Measurements from ENCODE around the gene FHL2. TPM values are rescaled to one million over a fixed set of nuclear protein-coding genes. Genes with fewer than 3 reads are reported as not detected.
"Not testable (repeated sequence)": the region's sequence is repeated elsewhere in the genome, so short reads cannot be mapped to it uniquely, and the experiment has no call there.

Gene FHL2
- total RNA-seq, 1 experiment from 2014 or later, result 36.5 TPM

DNA sequence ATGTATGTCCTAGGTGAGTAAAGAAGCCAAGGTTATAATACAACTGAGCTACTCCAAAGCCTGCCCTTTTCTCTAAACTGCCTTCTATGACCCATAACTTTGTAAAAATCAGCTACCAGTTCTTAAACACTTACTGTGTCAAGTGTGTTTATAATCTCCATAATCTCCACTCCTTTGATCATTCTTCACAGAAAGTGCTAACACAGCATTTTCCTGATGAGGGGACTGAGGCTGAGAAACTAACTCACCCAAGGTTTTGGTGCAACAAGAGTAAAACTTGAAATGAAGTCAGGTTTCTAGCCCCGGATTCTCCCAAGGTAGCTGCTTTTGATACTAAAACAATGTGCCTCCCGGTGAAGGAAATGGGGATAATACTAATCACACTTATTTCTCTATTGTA, 63.4 kb downstream of the FHL2 start:
- no peak for DNase-seq (ENCODE audit: low read depth, low spot score)
- in situ Hi-C loops (cut with HindIII; ENCODE audit: low pct_unique_long_range_greater_than_20kb, low sequenced_read_pairs), result no loop called here

DNA sequence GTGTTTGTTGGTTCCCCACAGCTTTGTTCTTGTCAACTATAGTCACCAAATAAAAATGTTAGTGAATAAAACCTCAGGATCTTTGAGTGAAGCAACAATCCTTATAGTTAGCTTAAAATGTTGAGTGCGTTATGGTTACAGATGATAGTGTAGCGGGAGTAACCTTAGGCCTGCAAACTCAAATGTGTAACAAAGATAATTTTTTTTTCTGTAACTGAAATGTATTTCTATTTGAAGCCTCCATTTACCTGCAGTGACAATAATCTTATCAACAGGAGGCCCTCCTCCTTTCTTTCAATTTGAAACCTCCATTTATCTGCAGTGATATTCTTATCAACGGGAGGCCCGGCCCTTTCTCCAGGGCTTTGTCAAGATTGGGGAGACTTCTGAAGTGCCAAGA, 64.6 kb downstream of the FHL2 start:
- in situ Hi-C loops (cut with HindIII; ENCODE audit: low pct_unique_long_range_greater_than_20kb, low sequenced_read_pairs), result no loop called here
- no peak for DNase-seq (ENCODE audit: low read depth, low spot score)

DNA sequence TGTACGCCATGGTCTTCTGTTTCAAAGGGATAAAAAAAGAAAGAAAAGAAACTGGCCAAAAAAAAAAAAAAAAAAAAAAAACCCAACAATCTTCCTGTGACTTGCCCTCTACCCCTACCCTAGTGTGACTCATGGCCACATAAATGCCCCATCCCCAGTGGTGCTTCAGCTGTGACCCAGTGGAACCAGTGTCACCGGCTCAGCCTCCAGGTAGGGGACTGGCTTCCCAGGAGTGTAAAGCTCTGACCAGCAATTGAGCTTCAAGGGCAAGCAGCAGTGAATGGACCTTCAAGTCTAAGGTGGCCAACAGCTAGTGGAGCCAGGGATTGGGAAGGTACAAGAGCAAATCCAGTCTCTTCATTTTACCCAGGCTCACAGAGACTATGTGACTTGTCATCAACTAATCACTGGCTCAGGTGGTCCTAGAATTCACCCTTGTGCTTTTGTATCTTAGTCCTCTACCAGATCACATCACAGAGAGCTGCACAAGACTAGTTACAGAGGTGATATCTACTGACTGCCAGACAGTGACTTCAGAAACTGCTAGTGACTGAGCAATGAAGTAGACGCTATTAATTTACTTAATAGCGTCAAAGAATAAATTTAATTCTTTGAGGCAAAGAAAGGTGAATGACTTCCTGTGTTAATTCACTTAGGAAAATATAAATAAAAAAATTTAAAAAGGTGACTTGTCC, 68.0 kb downstream of the FHL2 start:
- in situ Hi-C loops (cut with HindIII; ENCODE audit: low pct_unique_long_range_greater_than_20kb, low sequenced_read_pairs), result no loop called here
- DNase-seq (ENCODE audit: low read depth, low spot score), result no peak

DNA sequence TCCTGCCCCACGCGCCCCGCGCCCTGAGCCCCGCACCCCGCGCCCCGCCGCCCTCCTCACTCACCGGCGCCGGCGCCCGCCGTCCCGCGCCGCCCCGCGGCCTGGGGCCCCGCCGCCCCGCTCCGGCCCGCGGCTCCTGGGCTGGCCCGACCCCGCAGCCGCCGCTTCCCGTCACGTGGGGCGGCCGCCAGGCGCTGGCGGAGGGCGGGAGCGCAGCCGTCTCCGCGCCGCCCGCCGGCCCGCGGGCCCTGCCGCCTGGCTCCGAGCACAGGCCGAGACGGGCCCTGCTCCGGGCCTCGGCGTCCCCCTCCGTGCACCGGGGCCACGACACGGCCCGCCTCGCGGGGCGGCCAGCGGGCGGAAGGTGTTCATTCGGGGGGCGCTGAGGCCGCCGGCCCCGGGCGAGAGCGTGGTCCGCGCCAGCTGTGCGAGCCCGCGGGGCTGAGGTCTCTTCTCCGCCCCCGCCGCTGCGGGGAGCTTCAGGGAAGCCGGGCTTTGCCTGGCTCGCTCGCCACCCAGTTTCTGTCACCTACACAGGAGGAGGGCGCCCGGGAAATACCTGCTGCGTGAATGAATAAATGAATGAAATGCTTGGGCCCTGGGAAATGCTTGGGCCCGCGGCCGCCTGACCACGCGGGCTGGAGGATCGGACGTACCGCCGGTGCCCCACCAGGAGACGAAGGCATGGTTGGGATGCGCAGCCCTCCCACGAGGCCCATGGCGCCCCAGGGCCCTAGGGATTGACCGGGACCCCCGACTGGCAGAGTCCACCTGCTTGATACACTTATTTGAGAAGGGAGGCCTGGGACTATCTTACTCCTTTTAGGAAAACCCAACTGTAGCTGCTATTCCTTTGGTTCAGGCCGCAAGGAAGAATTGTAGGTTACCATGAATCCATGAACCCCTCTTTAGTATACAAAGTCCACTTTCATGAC, 69.0 kb downstream of the FHL2 start, which contains the start of gene TGFBRAP1:
Gene TGFBRAP1, minus strand, starts transcription at position 175 of the 935 bp plus-strand sequence. CDS start 21,434 bp downstream, outside the sequence.
- DNase-seq (ENCODE audit: low read depth, low spot score), result peak; percentile 26
- in situ Hi-C loops (cut with HindIII; ENCODE audit: low pct_unique_long_range_greater_than_20kb, low sequenced_read_pairs), result no loop called here

DNA sequence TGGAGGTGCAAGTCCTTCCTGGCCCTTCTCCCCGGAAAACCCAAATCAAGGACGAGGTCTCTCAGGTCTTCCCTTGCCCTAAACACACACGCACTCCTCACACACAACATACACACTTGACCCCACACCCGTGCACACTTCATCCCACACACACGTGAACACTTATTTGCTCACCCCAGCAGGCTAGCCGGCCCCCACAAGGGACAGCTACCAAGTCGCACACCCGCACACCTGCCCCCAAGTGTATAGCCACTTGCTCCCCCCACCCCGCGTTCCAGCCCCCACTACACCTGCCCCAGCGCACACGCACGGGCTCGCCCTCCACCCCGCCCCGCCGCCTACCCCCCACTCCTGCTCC, 69.7 kb downstream of the FHL2 start:
- in situ Hi-C loops (cut with HindIII; ENCODE audit: low pct_unique_long_range_greater_than_20kb, low sequenced_read_pairs), result no loop called here
- DNase-seq (ENCODE audit: low read depth, low spot score), result no peak

DNA sequence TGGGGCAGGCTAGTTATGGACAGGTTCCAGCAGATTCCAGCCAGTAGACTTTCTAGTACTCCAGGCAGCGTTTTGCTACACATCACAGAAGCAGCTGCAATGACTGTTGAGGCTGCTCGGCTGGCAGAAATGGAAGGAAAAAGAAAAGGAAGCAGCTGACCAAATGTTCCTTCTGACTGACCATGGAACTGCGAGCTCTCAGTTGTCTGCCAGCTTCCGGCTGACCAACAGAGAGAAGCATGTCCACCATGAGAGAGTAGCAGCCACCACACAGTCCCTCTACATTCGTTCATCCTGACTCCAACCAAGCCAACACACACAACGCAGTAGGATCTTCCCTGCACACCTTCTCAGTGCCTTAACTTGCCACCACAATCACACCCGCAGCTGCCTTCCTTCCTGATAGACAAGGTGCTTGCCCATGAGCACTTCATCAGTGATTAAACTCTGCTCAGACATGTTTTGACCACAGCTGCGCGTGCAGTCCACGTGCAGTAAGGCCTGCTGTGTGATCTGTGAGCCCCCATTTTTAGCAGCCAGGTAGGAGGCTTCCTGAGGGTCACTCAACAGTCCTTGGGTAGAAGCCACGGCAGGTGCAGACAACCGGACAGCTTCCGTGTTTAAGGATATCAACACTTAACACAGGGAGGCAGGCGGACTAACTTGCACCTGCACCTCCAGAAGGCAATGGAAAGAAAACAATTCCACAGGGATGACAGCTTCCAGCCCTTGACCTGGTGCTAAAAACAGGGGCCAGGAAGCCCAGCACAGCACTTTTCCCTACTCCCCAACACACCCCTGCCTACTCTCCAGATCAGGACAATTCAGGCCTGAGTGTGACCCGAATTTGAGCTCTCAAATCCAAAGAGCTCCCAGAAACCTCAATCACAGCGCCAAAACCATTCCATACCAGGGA, 70.3 kb downstream of the FHL2 start:
- in situ Hi-C loops (cut with HindIII; ENCODE audit: low pct_unique_long_range_greater_than_20kb, low sequenced_read_pairs), result no loop called here
- DNase-seq (ENCODE audit: low read depth, low spot score), result peak; percentile 19

DNA sequence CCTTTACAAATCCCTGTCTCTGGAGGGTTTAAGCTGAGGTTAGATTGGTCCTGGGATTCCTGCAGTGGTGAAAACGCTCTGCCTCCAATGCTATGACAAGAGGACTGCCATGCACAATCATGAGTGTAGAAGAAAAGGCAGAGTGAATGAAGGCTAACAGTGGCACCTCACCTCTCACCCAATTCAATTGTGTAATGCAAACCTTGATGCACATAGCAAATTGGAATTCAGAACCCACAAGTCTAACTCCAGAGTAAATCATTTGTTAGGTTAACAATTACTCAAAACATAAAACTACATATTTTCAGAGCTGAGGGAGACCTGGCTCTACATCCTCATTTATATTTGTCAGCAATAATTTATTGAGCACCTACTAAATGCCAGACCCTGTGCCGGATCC, 71.2 kb downstream of the FHL2 start:
- in situ Hi-C loops (cut with HindIII; ENCODE audit: low pct_unique_long_range_greater_than_20kb, low sequenced_read_pairs), result no loop called here
- DNase-seq (ENCODE audit: low read depth, low spot score), result no peak

DNA sequence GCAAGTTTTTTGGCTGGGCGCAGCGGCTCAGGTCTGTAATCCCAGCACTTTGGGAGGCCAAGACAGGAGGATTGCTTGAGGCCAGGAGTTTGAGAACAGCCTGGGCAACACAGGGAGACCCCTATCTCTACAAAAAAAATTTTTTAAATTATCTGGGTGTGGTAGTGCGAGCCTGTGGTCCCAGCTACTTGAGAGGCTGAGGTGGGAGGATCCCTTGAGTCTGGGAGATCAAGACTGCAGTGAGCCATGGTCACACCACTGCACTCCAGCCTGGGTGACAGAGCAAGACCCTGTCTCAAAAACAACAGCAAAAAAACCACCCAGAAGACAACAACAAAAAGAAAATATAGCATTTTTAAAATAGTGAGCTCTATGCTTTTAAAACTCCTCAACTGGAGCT, 71.6 kb downstream of the FHL2 start:
- DNase-seq (ENCODE audit: low read depth, low spot score); in situ Hi-C loops (cut with HindIII; ENCODE audit: low pct_unique_long_range_greater_than_20kb, low sequenced_read_pairs): not testable (repeated sequence)

DNA sequence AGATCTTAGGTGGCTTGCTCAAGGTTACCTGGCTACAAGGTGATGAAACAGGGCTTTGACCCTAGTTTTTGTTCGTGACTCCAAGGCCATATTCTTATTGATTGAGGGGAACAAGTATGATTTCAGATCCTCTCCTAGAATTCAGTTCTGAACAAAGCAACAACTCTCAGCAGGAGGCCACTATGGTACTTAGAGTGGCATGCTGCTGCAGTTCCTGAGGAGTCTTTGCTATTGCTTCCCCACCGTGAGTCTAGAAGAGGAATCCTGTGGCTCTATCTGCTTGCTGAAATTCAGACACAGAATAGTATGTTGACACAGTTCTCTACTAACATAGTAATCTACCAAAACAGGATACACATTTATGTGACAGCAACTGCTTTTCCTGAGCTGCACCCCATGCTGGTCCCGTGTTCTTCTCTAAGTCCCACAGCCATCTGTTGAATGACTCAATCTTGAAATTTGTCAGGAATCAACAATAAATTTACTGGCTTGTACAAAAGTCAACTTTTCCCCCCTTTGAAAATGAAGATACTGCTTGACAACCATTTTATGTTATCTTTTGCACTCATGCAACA, 73.4 kb downstream of the FHL2 start:
- in situ Hi-C loops (cut with HindIII; ENCODE audit: low pct_unique_long_range_greater_than_20kb, low sequenced_read_pairs), result no loop called here
- no peak for DNase-seq (ENCODE audit: low read depth, low spot score)

DNA sequence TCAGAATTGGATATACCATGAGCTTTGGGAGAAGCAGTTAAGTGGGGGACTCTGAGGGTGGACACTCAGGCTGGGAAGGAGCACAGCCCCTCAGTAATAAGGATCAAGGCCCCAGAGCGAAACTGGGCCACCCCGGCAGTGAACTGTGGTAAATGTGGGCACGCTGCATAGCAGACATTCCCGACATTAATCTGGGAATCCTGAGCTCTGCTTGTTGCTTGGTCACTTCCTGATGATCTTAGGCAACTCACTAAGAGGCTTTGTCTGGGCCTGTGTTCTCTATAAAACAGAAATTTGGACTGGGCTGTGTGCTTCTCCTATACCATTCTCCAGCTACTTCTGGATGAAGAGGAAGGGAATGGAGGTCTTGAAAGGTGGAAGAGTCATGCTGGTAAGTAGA, 74.1 kb downstream of the FHL2 start:
- DNase-seq (ENCODE audit: low read depth, low spot score), result peak; percentile 58
- in situ Hi-C loops (cut with HindIII; ENCODE audit: low pct_unique_long_range_greater_than_20kb, low sequenced_read_pairs), result no loop called here

DNA sequence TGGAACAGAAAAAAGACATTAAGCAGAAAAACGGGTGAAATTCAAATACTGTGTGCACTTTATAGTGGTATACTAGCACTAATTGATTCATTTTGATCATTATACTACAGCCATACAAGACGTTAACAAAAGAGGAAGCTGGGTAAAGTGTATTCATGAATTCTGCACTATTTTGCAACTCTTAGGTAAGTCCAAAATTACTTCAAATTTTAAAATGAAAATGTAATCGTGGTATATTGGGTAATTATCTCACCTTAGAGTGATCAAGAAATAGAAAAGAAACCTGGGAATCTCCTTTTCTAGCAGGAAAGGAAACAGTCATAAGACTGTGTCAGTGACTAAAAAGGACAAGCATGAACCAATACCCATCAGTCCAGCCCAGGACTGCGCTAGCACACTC, 74.8 kb downstream of the FHL2 start:
- in situ Hi-C loops (cut with HindIII; ENCODE audit: low pct_unique_long_range_greater_than_20kb, low sequenced_read_pairs), result no loop called here
- no peak for DNase-seq (ENCODE audit: low read depth, low spot score)

DNA sequence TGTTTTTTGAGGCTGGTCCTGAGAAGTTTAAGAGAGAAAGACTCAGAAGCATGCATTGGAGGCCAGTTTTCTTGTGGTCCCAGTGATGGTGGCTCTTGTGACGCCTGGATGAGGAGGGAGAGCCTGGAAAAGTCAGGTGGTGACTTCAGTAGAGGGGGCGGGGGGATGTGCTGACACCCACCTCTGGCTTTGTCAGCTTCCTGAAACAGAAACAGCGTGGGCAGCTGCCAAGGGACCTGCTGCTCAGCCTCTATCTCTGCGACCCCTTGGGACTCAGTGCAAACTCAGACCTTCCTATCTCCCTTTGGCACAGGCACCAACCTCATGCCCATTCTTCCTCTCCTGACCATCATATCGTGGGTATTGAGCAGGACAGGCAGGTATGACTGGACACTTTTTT, 75.7 kb downstream of the FHL2 start:
- in situ Hi-C loops (cut with HindIII; ENCODE audit: low pct_unique_long_range_greater_than_20kb, low sequenced_read_pairs), result no loop called here
- no peak for DNase-seq (ENCODE audit: low read depth, low spot score)

DNA sequence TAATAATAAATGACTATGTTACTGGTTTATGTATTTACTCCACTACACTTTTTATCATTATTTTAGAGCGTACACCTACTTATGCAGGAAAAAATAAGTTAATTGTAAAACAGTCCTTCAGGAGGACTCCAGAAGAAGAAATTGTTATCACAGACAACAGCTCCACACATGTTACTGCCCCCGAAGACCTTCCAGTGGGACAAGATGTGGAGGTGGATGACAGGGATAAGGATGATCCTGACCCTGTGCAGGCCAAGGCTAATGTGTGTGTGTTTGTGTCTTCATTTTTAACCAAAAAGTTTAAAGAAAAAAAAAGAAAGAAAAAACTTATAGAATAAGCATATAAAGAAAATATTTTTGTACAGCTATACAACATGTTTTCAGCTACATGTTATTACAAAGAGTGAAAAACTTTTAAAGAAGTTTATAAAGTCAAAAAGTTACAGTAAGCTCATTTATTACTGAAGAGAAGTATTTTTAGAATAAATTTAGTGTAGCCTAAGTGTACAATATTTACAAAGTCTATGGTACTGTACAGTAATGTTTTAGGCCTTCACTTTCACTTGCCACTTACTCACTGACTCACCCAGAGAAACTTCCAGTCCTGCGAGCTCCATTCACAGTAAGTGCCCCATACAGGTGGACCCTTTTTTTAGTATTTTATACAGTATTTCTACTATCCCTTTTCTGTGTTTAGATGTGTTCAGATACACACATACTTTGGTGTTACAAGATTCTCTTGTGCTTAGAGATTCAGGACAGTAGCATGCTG, 76.8 kb downstream of the FHL2 start:
- in situ Hi-C loops (cut with HindIII; ENCODE audit: low pct_unique_long_range_greater_than_20kb, low sequenced_read_pairs), result no loop called here
- no peak for DNase-seq (ENCODE audit: low read depth, low spot score)

DNA sequence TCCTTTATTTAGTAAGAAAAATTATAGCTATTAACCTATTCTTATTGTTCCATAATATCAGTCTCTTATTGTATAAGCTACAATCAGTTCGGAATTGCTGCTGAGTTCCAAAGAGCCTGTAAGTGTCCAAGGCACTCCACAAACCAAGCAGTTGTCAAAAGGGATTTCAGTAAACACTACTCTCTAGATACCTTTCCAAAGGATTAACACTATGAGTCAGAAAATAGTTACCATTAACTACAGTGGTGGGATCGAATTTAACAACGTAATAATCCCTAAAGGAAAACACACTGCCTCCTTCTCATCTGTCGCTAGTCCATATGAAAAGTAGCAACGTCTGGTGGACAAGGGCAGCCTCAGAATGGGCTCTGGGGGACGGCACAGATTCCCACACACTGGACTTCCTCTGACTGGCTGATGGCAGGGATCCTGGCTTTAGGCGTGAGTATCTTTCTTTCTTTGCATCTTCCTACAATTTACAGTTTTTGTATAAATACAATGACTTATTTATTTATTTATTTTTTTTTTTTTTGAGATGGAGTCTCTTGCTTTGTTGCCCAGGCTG, 78.1 kb downstream of the FHL2 start:
- in situ Hi-C loops (cut with HindIII; ENCODE audit: low pct_unique_long_range_greater_than_20kb, low sequenced_read_pairs), result no loop called here
- DNase-seq (ENCODE audit: low read depth, low spot score), result no peak

DNA sequence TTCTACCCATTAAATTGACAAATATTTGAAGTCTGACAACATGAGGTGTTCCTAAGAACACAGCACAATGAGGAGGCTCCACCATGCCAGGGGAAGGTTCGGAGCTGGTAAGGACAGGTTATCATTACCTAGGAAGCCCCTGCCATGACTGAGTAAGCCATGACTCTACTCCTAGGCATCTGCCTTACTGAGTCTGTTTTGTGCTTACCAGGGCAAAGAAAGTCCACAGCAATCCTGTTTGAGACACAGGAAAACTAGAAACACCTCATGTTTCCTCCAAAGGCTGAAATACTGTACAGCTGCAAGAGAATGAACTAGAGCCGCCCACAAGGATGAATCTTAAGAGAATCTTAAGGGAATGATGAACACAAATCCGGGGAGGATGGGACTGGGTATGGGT, 80.9 kb downstream of the FHL2 start:
- in situ Hi-C loops (cut with HindIII; ENCODE audit: low pct_unique_long_range_greater_than_20kb, low sequenced_read_pairs), result no loop called here
- DNase-seq (ENCODE audit: low read depth, low spot score), result no peak

DNA sequence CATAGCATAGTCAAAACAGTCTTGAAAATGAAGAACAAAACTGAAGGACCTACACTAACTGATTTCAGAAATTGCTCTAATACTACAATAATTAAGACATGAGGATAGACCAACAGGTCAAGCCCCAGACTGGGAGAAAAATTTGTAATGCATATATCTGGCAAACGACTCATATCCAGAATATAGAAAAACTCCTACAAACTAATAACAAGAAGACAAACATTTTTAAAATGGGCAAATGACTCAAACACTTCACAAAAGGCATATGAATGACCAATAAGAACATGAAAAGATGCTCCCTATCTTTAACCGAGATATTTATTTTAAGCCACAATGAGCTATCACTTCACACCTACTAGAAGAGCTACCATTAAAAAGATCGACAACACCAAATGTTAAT, 83.5 kb downstream of the FHL2 start:
- in situ Hi-C loops (cut with HindIII; ENCODE audit: low pct_unique_long_range_greater_than_20kb, low sequenced_read_pairs), result no loop called here

DNA sequence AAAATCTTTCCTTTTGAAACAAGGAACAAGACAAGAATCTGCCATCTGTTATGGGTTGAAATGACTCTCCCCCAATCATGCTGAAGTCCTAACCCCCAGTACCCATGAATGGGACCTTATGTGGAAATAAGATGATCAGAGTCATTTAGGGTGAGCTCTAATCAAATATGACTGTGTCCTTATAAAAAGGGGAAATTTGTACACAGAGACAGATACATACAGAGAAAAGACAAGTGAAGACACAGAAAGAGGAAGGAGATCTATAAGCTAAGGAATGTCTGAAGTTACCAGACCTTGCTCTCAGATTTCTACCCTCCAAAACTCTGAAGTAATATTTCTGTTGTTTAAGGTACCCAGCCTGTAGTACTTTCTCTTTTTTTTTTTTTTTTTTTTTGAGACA, 85.0 kb downstream of the FHL2 start:
- no peak for DNase-seq (ENCODE audit: low read depth, low spot score)
- in situ Hi-C loops (cut with HindIII; ENCODE audit: low pct_unique_long_range_greater_than_20kb, low sequenced_read_pairs), result no loop called here

More for the DNA sequence above, 83.5 kb downstream of the FHL2 start:
- DNase-seq (ENCODE audit: low read depth, low spot score), result no peak

All from SK-MEL-5 (cell line).